GM12873 (cell line): ENCODE results near the gene REM2.

Source experiments
- TF ChIP-seq, protein P1 (sequence below): IDR thresholded peaks from 2 replicates; pipeline ENCODE4 v1.5.1; 2012; ENCODE audit warnings: low read depth, mild to moderate bottlenecking, moderate library complexity, low read length, control low read depth; ENCODE audit not compliant: insufficient read depth; ENCODE audit errors: missing control alignments

Gene REM2

DNA sequence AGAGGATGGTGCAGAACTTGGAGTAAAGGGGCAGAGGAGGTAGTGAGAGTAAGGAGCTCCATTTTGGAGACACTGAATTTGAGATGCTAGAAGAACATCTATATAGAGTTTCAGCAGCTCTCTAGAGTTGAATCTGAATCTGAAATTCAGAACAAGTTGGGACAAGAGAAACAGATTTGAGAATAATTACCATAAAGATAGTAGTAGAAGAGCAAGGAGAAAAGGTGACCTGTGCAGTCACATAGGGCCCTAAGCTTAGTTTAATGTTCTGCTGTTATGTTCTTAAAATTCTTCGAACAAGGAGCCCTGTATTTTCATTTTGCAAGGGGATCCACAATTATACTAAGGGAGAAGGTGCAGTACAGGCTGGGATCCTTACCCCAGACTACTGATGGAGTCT lies 7.4 kb downstream of the REM2 start:
- TF ChIP-seq, protein P1, sequence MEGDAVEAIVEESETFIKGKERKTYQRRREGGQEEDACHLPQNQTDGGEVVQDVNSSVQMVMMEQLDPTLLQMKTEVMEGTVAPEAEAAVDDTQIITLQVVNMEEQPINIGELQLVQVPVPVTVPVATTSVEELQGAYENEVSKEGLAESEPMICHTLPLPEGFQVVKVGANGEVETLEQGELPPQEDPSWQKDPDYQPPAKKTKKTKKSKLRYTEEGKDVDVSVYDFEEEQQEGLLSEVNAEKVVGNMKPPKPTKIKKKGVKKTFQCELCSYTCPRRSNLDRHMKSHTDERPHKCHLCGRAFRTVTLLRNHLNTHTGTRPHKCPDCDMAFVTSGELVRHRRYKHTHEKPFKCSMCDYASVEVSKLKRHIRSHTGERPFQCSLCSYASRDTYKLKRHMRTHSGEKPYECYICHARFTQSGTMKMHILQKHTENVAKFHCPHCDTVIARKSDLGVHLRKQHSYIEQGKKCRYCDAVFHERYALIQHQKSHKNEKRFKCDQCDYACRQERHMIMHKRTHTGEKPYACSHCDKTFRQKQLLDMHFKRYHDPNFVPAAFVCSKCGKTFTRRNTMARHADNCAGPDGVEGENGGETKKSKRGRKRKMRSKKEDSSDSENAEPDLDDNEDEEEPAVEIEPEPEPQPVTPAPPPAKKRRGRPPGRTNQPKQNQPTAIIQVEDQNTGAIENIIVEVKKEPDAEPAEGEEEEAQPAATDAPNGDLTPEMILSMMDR = no peak

DNA sequence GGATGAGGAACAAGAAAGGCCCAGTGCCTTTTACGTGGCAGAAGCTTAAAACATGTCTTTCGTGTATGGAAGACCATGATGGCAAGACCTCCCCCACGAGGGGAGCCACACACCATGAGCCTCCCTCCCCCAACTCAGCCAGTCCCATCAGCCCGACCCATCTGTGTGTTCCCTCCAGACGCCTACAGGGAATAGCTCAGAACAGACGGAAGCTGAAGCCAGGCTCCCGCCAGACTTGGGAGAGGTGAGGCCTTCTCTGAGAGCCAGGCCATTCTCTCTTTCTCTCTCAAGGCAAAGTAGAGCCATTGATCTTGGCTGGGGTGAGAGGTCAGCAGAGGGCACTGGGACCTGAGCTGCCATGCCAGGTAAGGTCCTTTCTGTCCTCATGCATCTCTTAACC lies 9.5 kb downstream of the REM2 start:
- TF ChIP-seq, protein P1 = no peak

DNA sequence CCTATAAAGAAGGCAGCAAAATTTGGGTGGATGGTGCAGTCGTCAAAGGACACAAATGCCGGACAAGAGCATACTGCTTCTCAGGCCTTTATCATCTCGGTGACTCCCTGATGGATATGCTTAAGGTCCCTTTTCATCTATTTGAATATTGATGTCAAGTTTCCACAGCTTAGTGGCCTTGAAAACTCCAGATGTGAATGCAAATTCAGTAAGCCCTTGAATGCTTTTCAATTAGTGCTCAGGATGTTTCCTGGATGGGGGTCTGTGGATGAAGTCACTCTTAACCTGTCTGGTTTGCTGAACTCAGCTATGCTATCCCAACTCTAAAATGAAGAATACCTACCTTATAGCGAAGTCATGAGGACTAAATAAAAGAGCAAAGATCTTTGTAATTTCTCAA lies 10.7 kb downstream of the REM2 start:
- TF ChIP-seq, protein P1 = no peak

DNA sequence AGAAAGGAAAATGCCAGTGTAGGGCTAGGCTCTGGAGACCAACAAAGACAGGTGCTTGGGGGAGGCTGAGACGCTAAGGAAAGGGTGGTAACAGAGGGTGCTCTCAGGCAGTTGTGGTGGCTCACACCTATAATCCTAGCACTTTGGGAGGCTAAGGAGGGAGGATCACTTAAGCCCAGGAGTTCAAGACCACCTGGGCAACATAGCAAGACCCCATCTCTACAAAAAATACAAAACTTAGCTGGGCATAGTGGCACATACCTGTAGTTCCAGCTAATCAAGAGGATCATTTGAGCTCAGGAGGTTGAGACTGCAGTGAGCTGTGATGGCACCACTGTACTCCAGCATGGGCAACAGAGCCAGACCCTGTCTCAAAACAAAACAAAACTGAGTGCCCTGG lies 12.4 kb downstream of the REM2 start:
- TF ChIP-seq, protein P1 = no peak

DNA sequence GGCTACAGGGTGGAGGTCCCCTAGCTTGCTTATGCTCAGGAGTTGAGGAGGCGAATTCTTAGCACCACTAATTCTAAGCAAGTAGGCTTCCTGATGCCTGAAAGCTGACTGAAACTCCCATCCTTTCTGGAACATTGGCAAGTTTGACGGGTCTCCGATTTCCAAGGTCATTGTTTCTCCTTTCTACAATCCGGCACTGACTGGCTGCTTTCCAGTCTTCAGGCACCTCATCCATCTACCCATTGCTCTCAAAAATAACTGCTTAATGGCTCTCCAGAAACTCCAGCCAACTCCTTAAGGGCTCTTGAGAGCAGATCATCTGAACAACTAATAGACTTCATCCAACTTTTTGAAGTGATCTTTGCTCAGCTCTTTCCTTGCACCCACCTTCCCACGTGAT lies 13.3 kb downstream of the REM2 start:
- TF ChIP-seq, protein P1 = no peak

DNA sequence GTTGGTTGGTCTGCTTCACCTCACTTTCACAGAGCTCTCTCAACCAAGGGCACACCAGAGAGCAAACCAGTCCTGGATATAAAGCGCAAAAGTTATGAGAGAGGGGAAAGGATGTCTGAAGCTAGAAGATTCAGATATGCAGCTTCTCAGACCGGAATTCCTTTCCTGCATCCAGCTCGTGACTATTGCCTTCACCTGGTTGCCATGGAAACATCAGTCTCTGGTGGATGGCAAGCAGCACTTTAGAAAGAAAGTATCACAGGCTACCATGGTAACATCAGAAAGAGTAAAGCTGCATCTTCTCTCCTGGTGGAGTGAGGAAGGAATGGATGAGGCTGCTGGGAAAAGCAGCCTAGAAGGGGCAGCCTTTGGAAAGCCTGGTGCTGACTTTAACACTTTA lies 13.7 kb downstream of the REM2 start:
- TF ChIP-seq, protein P1 = no peak

DNA sequence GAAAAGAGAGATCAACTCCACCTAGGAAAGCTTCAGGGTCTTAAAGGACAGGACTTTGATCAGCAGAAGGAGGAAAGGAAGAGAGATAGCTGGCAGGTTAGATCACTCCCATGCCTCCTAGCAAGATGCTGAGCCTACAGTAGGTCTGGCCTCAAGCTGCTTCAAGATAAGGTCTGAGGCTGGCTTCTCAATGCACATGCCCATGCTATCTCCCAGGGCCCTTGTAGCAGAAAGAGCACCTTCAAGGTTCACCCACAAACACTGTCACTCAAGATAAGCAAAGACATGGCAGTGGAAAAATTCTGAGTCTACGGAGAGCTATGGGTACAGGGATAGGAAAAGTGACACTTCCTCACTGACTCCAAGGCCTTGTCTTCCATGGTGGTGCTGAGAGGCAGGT lies 14.3 kb downstream of the REM2 start:
- TF ChIP-seq, protein P1 = no peak

DNA sequence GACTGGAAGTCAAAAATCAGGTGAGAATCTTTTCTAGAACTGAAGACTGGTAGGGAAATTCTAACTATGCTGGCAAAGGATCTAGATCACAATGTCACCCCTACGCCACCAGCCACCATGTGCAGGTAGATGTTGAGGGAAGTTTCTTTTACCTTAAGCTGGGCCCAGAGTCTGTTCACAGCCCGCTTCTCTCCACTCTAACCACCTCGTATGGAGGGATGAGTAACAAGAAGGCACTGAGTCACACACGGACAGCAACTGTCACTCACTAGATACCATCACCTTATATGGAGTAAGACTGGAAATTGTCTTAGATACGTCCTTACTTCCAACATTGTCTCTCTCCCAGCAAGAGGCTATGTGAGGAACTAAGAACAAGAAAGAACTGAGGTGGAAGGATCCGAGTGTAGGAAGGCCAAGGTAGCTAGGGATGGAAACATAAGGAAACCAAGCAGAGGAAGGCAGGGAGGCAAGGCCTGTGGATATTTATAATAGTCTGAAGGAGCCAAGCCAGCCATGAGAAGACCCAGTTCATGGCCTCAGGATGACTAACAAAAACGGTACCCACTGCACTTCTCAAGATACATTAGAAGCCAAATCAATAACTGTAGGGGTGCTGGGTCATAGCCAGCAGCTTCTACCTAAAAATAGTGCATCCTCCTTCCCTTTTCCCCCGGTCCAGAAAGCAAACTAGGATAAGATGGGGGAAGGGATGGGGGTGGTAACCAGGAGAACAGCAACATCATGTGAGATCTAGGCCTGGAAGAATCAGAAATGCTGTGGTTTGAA lies 15.5 kb downstream of the REM2 start:
- TF ChIP-seq, protein P1 = no peak
